Rectal smooth muscle tissue (tissue), 1 donor: ENCODE measurements around the gene CLPTM1.
"Not testable (repeated sequence)": the region's sequence is repeated elsewhere in the genome, so short reads cannot be mapped to it uniquely, and the experiment has no call there.

Source experiments
- H3K27ac ChIP-seq: one replicate; pipeline ENCODE4 v1.7.0; 2013; ENCODE audit warnings: low read depth, low read length, inconsistent platforms
- H3K27me3 ChIP-seq: one replicate; pipeline ENCODE4 v1.7.0; 2013; ENCODE audit warnings: low read length; ENCODE audit not compliant: control insufficient read depth, insufficient read depth
- H3K36me3 ChIP-seq: one replicate; pipeline ENCODE4 v1.7.0; 2013; ENCODE audit warnings: low read length; ENCODE audit not compliant: control insufficient read depth, insufficient read depth
- H3K4me1 ChIP-seq: one replicate; pipeline ENCODE4 v1.7.0; 2013; ENCODE audit warnings: low read length; ENCODE audit not compliant: control insufficient read depth, insufficient read depth
- H3K4me3 ChIP-seq: one replicate; pipeline ENCODE4 v1.7.0; 2013; ENCODE audit warnings: low read length
- H3K9ac ChIP-seq: one replicate; pipeline ENCODE4 v1.7.0; 2013; ENCODE audit warnings: low read length

Gene CLPTM1

DNA sequence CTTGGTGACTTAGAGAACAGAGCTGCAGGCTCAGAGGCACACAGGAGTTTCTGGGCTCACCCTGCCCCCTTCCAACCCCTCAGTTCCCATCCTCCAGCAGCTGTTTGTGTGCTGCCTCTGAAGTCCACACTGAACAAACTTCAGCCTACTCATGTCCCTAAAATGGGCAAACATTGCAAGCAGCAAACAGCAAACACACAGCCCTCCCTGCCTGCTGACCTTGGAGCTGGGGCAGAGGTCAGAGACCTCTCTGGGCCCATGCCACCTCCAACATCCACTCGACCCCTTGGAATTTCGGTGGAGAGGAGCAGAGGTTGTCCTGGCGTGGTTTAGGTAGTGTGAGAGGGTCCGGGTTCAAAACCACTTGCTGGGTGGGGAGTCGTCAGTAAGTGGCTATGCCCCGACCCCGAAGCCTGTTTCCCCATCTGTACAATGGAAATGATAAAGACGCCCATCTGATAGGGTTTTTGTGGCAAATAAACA is 30.9 kb upstream of the CLPTM1 start:
- no peaks in the 10 kb centered on the region for H3K4me1 ChIP-seq

GRCh38 chr19:44925114-44925891 is 29.9 kb upstream of the CLPTM1 start:
- Histone ChIP-seq H3K27me3 (no peaks in the 10 kb centered on the region), H3K36me3 (no peaks in the 10 kb centered on the region), H3K27ac (no peak overlapping the region), H3K4me3 (no peak overlapping the region), H3K9ac (no peak overlapping the region), H3K4me1 (no peaks in the 10 kb centered on the region)

More for the DNA sequence above, 30.9 kb upstream of the CLPTM1 start:
- no peak overlapping the region for H3K4me3 ChIP-seq
- H3K36me3 ChIP-seq, result no peaks in the 10 kb centered on the region
- no peak overlapping the region for H3K9ac ChIP-seq
- no peak overlapping the region for H3K27ac ChIP-seq
- H3K27me3 ChIP-seq, result no peaks in the 10 kb centered on the region

- not testable (repeated sequence) for H3K4me3 ChIP-seq, H3K4me1 ChIP-seq, H3K9ac ChIP-seq, H3K36me3 ChIP-seq, H3K27ac ChIP-seq, H3K27me3 ChIP-seq
These were observed 28.7 kb upstream of the CLPTM1 start for GRCh38 chr19:44926245-44927077.

DNA sequence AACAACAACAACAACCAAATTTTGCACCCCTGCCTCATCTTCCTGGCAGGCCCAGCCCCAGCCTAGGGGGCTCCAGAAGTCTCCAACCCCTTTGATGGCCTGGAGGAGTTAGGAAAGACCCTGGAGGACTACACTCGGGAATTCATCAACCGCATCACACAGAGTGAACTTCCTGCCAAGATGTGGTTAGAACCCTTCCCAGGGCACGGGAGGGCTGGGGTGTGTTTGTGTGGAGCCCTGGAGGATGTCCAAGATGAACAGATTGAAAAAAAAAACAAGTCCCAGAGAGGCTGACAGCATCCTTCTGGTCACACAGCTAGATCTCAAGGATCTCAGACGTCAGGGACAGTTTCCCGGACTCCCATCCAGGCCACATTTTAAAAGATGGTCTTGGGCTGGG is 27.4 kb upstream of the CLPTM1 start:
- H3K36me3 ChIP-seq, result no peaks in the 10 kb centered on the region
- no peaks in the 10 kb centered on the region for H3K4me1 ChIP-seq
- no peaks in the 10 kb centered on the region for H3K27me3 ChIP-seq
- no peak overlapping the region for H3K27ac ChIP-seq
- H3K9ac ChIP-seq, result no peak overlapping the region
- no peak overlapping the region for H3K4me3 ChIP-seq

- H3K4me1 ChIP-seq, result no peaks in the 10 kb centered on the region
- H3K27me3 ChIP-seq, result no peaks in the 10 kb centered on the region
- H3K27ac ChIP-seq, result no peak overlapping the region
- H3K36me3 ChIP-seq, result no peaks in the 10 kb centered on the region
- H3K9ac ChIP-seq, result no peak overlapping the region
- no peak overlapping the region for H3K4me3 ChIP-seq
These were observed 25.1 kb upstream of the CLPTM1 start for GRCh38 chr19:44930088-44930487.

DNA sequence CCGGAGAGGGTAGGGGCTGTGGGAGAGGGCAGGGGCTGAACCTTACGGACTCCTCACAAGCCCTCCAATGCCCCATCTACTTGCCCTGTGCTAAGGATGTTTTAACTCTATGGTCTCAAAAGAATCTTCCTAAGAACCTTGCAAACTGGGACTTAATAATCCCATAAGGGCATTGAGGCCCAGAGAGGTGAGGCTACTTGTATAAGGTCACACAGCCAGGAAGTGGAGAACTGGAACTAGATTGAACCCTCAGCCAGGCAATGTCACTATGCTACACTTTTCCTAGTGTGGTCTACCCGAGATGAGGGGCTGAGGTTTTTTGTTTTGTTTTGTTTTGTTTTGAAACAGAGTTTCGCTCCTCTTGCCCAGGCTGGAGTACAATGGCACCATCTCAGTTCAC is 23.6 kb upstream of the CLPTM1 start:
- Histone ChIP-seq H3K36me3 (no peaks in the 10 kb centered on the region), H3K4me1 (no peaks in the 10 kb centered on the region), H3K4me3 (no peak overlapping the region), H3K27ac (no peak overlapping the region), H3K27me3 (no peaks in the 10 kb centered on the region), H3K9ac (no peak overlapping the region)

DNA sequence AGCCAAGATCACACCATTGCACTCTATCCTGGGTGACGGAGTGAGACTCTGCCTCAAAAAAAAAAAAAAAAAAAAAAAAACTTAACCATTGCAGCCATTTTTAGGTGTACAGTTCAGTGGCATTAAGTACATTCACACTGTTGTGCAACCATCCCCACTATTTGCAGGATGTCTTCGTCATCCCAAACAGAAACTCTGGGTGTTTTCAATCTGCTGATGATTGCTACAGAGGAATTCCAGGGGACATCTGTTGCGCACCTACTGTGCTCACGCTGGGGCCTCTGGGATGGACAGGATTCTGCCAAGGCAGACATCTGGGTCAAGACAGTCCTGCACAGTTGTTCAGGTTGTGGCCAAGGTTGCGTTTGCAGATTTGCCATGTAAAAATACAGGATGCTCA is 15.5 kb upstream of the CLPTM1 start:
- Histone ChIP-seq H3K36me3 (no peaks in the 10 kb centered on the region), H3K27ac (no peak overlapping the region), H3K9ac (no peak overlapping the region), H3K4me3 (no peak overlapping the region), H3K4me1 (no peaks in the 10 kb centered on the region), H3K27me3 (no peaks in the 10 kb centered on the region)

GRCh38 chr19:44942067-44942571 is 13.1 kb upstream of the CLPTM1 start, which contains the start of gene APOC4:
Gene APOC4 (plus strand): TSS chr19:44942237. CDS start chr19:44942278, 41 bp downstream.
- H3K36me3 ChIP-seq, result no peaks in the 10 kb centered on the region
- no peaks in the 10 kb centered on the region for H3K4me1 ChIP-seq
- H3K27ac ChIP-seq, result no peak within 1 kb of the TSS
- no peaks in the 10 kb centered on the region for H3K27me3 ChIP-seq
- no peak within 1 kb of the TSS for H3K9ac ChIP-seq
- H3K4me3 ChIP-seq, result no peak within 1 kb of the TSS

GRCh38 chr19:44943801-44944249 is 11.4 kb upstream of the CLPTM1 start:
- no peak overlapping the region for H3K4me3 ChIP-seq
- no peak overlapping the region for H3K27ac ChIP-seq
- no peaks in the 10 kb centered on the region for H3K27me3 ChIP-seq
- H3K4me1 ChIP-seq, result no peaks in the 10 kb centered on the region
- no peak overlapping the region for H3K9ac ChIP-seq
- H3K36me3 ChIP-seq, result no peaks in the 10 kb centered on the region

DNA sequence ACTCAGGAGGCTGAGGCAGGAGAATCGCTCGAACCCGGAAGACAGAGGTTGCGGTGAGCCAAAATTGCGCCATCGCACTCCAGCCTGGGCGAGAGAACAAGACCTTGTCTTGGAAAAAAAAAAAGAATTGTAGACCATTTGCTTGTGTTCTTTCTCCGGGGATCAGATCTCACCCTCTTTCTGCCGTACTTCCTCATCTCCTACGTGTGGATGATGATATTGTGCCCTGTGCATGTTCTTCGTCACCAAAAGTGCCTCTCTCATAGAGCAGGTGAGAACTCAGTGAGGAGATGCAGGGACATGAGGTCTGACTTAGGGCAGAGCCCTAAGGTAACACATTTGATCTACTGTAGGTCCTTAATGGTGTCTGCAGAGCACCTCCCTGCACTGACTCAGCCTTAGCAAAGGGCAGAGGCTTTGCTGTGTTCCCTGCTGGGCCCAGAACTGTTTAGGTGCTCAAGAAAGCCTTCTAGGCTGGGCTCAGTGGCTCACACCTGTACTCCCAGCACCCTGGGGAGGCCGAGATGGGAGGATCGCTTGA is 8.1 kb upstream of the CLPTM1 start:
- Histone ChIP-seq H3K36me3 (peaks cover 5% of the 10 kb centered on the region), H3K27ac (no peak overlapping the region), H3K4me3 (no peak overlapping the region), H3K27me3 (no peaks in the 10 kb centered on the region), H3K4me1 (no peaks in the 10 kb centered on the region), H3K9ac (no peak overlapping the region)

- Histone ChIP-seq H3K27ac (no peak overlapping the region), H3K36me3 (peaks cover 5% of the 10 kb centered on the region), H3K9ac (no peak overlapping the region), H3K4me1 (no peaks in the 10 kb centered on the region), H3K27me3 (no peaks in the 10 kb centered on the region), H3K4me3 (no peak overlapping the region)
These were observed 6.9 kb upstream of the CLPTM1 start for GRCh38 chr19:44948237-44948636.

GRCh38 chr19:44948763-44949374 is 6.3 kb upstream of the CLPTM1 start:
- H3K27me3 ChIP-seq, result no peaks in the 10 kb centered on the region
- H3K27ac ChIP-seq, result no peak overlapping the region
- H3K4me1 ChIP-seq, result no peaks in the 10 kb centered on the region
- no peak overlapping the region for H3K9ac ChIP-seq
- peaks cover 5% of the 10 kb centered on the region for H3K36me3 ChIP-seq
- no peak overlapping the region for H3K4me3 ChIP-seq
